Astrocyte of the cerebellum (primary cell): Measurements from ENCODE around the gene PRDM12.
A peak's percentile ranks its signal among the peaks of the same experiment; 100 is the strongest.

Experiments used
- DNase-seq: peaks from one replicate; pipeline ENCODE4 v3.0.0-alpha.2; 2011; ENCODE audit warnings: low read depth
- H3K4me3 ChIP-seq: 2 replicates; pipeline ENCODE4 v1.5.1; 2011; ENCODE audit warnings: mild to moderate bottlenecking, low read depth, low read length, moderate library complexity
- CTCF ChIP-seq: IDR thresholded peaks from 2 replicates; pipeline ENCODE4 v1.5.1; 2012; ENCODE audit warnings: low read length, low read depth, moderate library complexity, mild to moderate bottlenecking; ENCODE audit errors: missing control alignments
- in situ Hi-C: cut with HindIII; loops from 2 replicates; pipeline ENCODE4 v1.10.0; 2017; ENCODE audit warnings: low sequenced_read_pairs

Gene PRDM12

GRCh38 chr9:130664251-130665028 lies at the start of gene PRDM12:
TSS of gene PRDM12 (plus strand) at chr9:130664594. CDS start at chr9:130664654, 60 bp downstream.
- H3K4me3 ChIP-seq: no peak within 1 kb of the TSS
- no peak for DNase-seq
- no peak for TF ChIP-seq CTCF
- in situ Hi-C loops: loop anchor here (5.0 kb wide), 1 partner anchor 37 kb away; no protein-coding TSS in a partner anchor

GRCh38 chr9:130616451-130616850 lies 47.9 kb upstream of the PRDM12 start:
- no peak for TF ChIP-seq CTCF
- no peak overlapping the region for H3K4me3 ChIP-seq
- no peak for DNase-seq
- in situ Hi-C loops: no loop called here

GRCh38 chr9:130623466-130623865 lies 40.9 kb upstream of the PRDM12 start:
- in situ Hi-C loops: loop anchor here (5.0 kb wide), 1 partner anchor 74 kb away; no protein-coding TSS in a partner anchor
- H3K4me3 ChIP-seq: no peak overlapping the region
- DNase-seq: no peak
- TF ChIP-seq CTCF: no peak

GRCh38 chr9:130624154-130624553 lies 40.2 kb upstream of the PRDM12 start:
- in situ Hi-C loops: loop anchor here (5.0 kb wide), 1 partner anchor 73 kb away; no protein-coding TSS in a partner anchor
- no peak overlapping the region for H3K4me3 ChIP-seq
- no peak for DNase-seq
- no peak for TF ChIP-seq CTCF

- in situ Hi-C loops: loop anchor here (5.0 kb wide), 1 partner anchor 41 kb away; no protein-coding TSS in a partner anchor
- peak; percentile 7 for TF ChIP-seq CTCF
- no peak for DNase-seq
- no peak overlapping the region for H3K4me3 ChIP-seq
Measured at GRCh38 chr9:130626249-130626996, 38.0 kb upstream of the PRDM12 start.

- in situ Hi-C loops: loop anchor here (5.0 kb wide), 1 partner anchor 40 kb away; no protein-coding TSS in a partner anchor
- DNase-seq: no peak
- no peak overlapping the region for H3K4me3 ChIP-seq
- TF ChIP-seq CTCF: no peak
Measured at GRCh38 chr9:130627051-130627450, 37.3 kb upstream of the PRDM12 start.
